HepG2 (cell line): ENCODE results near the gene TEX53. TPM values are rescaled to one million over a fixed set of nuclear protein-coding genes. Genes with fewer than 3 reads are reported as not detected.
A peak's percentile ranks its signal among the peaks of the same experiment; 100 is the strongest.

Experiments
- CEBPG ChIP-seq: IDR thresholded peaks from 2 replicates; pipeline ENCODE4 v1.6.1; 2016
- ESRRA ChIP-seq: sonication (generic); formaldehyde crosslinking; IDR thresholded peaks from 2 replicates; pipeline ENCODE4 v1.5.1; 2020; ENCODE audit warnings: mild to moderate bottlenecking, low read depth, missing genetic modification reagents
- GATAD1 ChIP-seq: IDR thresholded peaks from 2 replicates; pipeline ENCODE4 v1.6.1; 2016; ENCODE audit warnings: missing genetic modification reagents, missing compliant biosample characterization
- HDAC1 ChIP-seq: sonication (generic); formaldehyde crosslinking; IDR thresholded peaks from 2 replicates; pipeline ENCODE4 v1.5.1; 2020; ENCODE audit warnings: mild to moderate bottlenecking, missing genetic modification reagents
- HNF4A ChIP-seq: sonication (generic); formaldehyde crosslinking; IDR thresholded peaks from 2 replicates; pipeline ENCODE4 v1.4.0; 2020; ENCODE audit warnings: missing genetic modification reagents
- HOXA9 ChIP-seq: sonication (generic); formaldehyde crosslinking; IDR thresholded peaks from 2 replicates; pipeline ENCODE4 v1.8.1; 2022; ENCODE audit warnings: missing genetic modification reagents, mild to moderate bottlenecking, moderate library complexity, borderline replicate concordance
- KAT7 ChIP-seq: IDR thresholded peaks from 2 replicates; pipeline ENCODE4 v1.6.1; 2018; ENCODE audit warnings: borderline replicate concordance, missing compliant biosample characterization
- MEIS1 ChIP-seq: sonication (generic); formaldehyde crosslinking; IDR thresholded peaks from 2 replicates; pipeline ENCODE4 v1.9.0; 2021; ENCODE audit warnings: mild to moderate bottlenecking, missing genetic modification reagents, moderate library complexity, borderline replicate concordance
- MEIS2 ChIP-seq: sonication (generic); formaldehyde crosslinking; IDR thresholded peaks from 2 replicates; pipeline ENCODE4 v1.9.0; 2021; ENCODE audit warnings: mild to moderate bottlenecking, missing genetic modification reagents
- PHF8 ChIP-seq: sonication (generic); formaldehyde crosslinking; IDR thresholded peaks from 2 replicates; pipeline ENCODE4 v1.5.0; 2020; ENCODE audit warnings: missing genetic modification reagents
- ZNF256 ChIP-seq: sonication (generic); formaldehyde crosslinking; conservative IDR thresholded peaks from 2 replicates; pipeline ENCODE4 v1.4.0; 2020; ENCODE audit warnings: missing genetic modification reagents
- ZNF3 ChIP-seq: IDR thresholded peaks from 2 replicates; pipeline ENCODE4 v1.7.0; 2017; ENCODE audit warnings: inconsistent platforms
- ZNF776 ChIP-seq: sonication (generic); formaldehyde crosslinking; IDR thresholded peaks from 2 replicates; pipeline ENCODE4 v1.4.0; 2020; ENCODE audit warnings: mild to moderate bottlenecking, missing genetic modification reagents
- polyA plus RNA-seq, 8 experiments: library from polyadenylated mRNA; depleted of rRNA in 3 of 8; stranded (reverse) in 7 of 8; unstranded in 1 of 8; fragments of >200 nt; fragmentation: Illumina TruSeq in 4 of 8; extraction: Trizol in 4 of 8; gene quantifications; 2 replicates each; pipeline versions ENCODE4 v1.2.1 to v1.2.3, GENCODE V29; 2011 to 2016; ENCODE audit warnings: low read depth in 4 of 8, missing spikeins in 1 of 8, mixed read lengths in 1 of 8; ENCODE audit not compliant: insufficient read depth in 1 of 8
- total RNA-seq, 5 experiments: library from RNA; depleted of rRNA; stranded (reverse); fragments of >200 nt; fragmentation: Illumina TruSeq; extraction: Trizol; gene quantifications; 2 replicates each; pipeline ENCODE4 v1.2.3, GENCODE V29; 2016; ENCODE audit warnings: low read depth in 1 of 5
- TF ChIP-seq, protein P1 (sequence below): IDR thresholded peaks from 2 replicates; pipeline ENCODE4 v1.4.0; 2020; ENCODE audit warnings: mild to moderate bottlenecking, missing genetic modification reagents
- TF ChIP-seq, protein P2 (sequence below): sonication (generic); formaldehyde crosslinking; IDR thresholded peaks from 2 replicates; pipeline ENCODE4 v1.8.1; 2022; ENCODE audit warnings: low read depth, mild to moderate bottlenecking, missing genetic modification reagents
- TF ChIP-seq, protein P3 (sequence below): sonication (generic); IDR thresholded peaks from 2 replicates; pipeline ENCODE4 v1.6.1; 2016; ENCODE audit warnings: low read depth, borderline replicate concordance
- TF ChIP-seq, protein P4 (sequence below): sonication (generic); formaldehyde crosslinking; IDR thresholded peaks from 2 replicates; pipeline ENCODE4 v1.4.0; 2020; ENCODE audit warnings: missing genetic modification reagents
- TF ChIP-seq, protein P5 (sequence below): sonication (generic); formaldehyde crosslinking; IDR thresholded peaks from 2 replicates; pipeline ENCODE4 v1.5.1; 2020; ENCODE audit warnings: mild to moderate bottlenecking, missing genetic modification reagents, borderline replicate concordance

The TEX53 gene
- total and polyA plus RNA-seq, 2 of the 13 experiments (the other 11 are each of a cell fraction or from before 2014, with no cell fraction given), result not detected

GRCh38 chr9:114611516-114612271 lies 45.9 kb downstream of the TEX53 start (continued):
- 0 out of 2 replicates have a peak, but pooled peaks have one; percentile 18 for TF ChIP-seq ZNF256 (CRISPR knock-in tag)
- TF ChIP-seq, protein P1, sequence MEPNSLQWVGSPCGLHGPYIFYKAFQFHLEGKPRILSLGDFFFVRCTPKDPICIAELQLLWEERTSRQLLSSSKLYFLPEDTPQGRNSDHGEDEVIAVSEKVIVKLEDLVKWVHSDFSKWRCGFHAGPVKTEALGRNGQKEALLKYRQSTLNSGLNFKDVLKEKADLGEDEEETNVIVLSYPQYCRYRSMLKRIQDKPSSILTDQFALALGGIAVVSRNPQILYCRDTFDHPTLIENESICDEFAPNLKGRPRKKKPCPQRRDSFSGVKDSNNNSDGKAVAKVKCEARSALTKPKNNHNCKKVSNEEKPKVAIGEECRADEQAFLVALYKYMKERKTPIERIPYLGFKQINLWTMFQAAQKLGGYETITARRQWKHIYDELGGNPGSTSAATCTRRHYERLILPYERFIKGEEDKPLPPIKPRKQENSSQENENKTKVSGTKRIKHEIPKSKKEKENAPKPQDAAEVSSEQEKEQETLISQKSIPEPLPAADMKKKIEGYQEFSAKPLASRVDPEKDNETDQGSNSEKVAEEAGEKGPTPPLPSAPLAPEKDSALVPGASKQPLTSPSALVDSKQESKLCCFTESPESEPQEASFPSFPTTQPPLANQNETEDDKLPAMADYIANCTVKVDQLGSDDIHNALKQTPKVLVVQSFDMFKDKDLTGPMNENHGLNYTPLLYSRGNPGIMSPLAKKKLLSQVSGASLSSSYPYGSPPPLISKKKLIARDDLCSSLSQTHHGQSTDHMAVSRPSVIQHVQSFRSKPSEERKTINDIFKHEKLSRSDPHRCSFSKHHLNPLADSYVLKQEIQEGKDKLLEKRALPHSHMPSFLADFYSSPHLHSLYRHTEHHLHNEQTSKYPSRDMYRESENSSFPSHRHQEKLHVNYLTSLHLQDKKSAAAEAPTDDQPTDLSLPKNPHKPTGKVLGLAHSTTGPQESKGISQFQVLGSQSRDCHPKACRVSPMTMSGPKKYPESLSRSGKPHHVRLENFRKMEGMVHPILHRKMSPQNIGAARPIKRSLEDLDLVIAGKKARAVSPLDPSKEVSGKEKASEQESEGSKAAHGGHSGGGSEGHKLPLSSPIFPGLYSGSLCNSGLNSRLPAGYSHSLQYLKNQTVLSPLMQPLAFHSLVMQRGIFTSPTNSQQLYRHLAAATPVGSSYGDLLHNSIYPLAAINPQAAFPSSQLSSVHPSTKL (CRISPR knock-in tag), result 0 out of 2 replicates have a peak, but pooled peaks have one; percentile 16
- TF ChIP-seq HOXA9, result no peak; the same call in 1 of the 2 replicates
- TF ChIP-seq, protein P2, sequence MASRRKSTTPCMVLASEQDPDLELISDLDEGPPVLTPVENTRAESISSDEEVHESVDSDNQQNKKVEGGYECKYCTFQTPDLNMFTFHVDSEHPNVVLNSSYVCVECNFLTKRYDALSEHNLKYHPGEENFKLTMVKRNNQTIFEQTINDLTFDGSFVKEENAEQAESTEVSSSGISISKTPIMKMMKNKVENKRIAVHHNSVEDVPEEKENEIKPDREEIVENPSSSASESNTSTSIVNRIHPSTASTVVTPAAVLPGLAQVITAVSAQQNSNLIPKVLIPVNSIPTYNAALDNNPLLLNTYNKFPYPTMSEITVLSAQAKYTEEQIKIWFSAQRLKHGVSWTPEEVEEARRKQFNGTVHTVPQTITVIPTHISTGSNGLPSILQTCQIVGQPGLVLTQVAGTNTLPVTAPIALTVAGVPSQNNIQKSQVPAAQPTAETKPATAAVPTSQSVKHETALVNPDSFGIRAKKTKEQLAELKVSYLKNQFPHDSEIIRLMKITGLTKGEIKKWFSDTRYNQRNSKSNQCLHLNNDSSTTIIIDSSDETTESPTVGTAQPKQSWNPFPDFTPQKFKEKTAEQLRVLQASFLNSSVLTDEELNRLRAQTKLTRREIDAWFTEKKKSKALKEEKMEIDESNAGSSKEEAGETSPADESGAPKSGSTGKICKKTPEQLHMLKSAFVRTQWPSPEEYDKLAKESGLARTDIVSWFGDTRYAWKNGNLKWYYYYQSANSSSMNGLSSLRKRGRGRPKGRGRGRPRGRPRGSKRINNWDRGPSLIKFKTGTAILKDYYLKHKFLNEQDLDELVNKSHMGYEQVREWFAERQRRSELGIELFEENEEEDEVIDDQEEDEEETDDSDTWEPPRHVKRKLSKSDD (CRISPR knock-in tag), result no peak
- 0 out of 2 replicates have a peak, but pooled peaks have one; percentile 14 for TF ChIP-seq ZNF776 (CRISPR knock-in tag)
- 0 out of 2 replicates have a peak, but pooled peaks have one; percentile 14 for TF ChIP-seq GATAD1 (CRISPR knock-in tag)
- TF ChIP-seq HDAC1 (CRISPR knock-in tag), result 0 out of 2 replicates have a peak, but pooled peaks have one; percentile 8
- TF ChIP-seq MEIS2 (CRISPR knock-in tag), result no peak
- peak; percentile 8; the same call in 1 of the 2 replicates for TF ChIP-seq PHF8 (CRISPR knock-in tag)
- TF ChIP-seq HNF4A (CRISPR knock-in tag), result 0 out of 2 replicates have a peak, but pooled peaks have one; percentile 7
- 0 out of 2 replicates have a peak, but pooled peaks have one; percentile 9 for TF ChIP-seq MEIS1 (CRISPR knock-in tag)
- TF ChIP-seq ESRRA (CRISPR knock-in tag), result peak; percentile 38; the same call in 1 of the 2 replicates
- TF ChIP-seq, protein P3, sequence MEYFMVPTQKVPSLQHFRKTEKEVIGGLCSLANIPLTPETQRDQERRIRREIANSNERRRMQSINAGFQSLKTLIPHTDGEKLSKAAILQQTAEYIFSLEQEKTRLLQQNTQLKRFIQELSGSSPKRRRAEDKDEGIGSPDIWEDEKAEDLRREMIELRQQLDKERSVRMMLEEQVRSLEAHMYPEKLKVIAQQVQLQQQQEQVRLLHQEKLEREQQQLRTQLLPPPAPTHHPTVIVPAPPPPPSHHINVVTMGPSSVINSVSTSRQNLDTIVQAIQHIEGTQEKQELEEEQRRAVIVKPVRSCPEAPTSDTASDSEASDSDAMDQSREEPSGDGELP, result peak; percentile 44; the same call in 1 of the 2 replicates
- TF ChIP-seq, protein P4, sequence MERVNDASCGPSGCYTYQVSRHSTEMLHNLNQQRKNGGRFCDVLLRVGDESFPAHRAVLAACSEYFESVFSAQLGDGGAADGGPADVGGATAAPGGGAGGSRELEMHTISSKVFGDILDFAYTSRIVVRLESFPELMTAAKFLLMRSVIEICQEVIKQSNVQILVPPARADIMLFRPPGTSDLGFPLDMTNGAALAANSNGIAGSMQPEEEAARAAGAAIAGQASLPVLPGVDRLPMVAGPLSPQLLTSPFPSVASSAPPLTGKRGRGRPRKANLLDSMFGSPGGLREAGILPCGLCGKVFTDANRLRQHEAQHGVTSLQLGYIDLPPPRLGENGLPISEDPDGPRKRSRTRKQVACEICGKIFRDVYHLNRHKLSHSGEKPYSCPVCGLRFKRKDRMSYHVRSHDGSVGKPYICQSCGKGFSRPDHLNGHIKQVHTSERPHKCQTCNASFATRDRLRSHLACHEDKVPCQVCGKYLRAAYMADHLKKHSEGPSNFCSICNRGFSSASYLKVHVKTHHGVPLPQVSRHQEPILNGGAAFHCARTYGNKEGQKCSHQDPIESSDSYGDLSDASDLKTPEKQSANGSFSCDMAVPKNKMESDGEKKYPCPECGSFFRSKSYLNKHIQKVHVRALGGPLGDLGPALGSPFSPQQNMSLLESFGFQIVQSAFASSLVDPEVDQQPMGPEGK (CRISPR knock-in tag), result peak; percentile 7; the same call in 1 of the 2 replicates
- no peak for TF ChIP-seq ZNF3 (CRISPR knock-in tag)
- peak; percentile 82 for TF ChIP-seq CEBPG (CRISPR knock-in tag)
- no peak for TF ChIP-seq KAT7 (CRISPR knock-in tag)
- TF ChIP-seq, protein P5, sequence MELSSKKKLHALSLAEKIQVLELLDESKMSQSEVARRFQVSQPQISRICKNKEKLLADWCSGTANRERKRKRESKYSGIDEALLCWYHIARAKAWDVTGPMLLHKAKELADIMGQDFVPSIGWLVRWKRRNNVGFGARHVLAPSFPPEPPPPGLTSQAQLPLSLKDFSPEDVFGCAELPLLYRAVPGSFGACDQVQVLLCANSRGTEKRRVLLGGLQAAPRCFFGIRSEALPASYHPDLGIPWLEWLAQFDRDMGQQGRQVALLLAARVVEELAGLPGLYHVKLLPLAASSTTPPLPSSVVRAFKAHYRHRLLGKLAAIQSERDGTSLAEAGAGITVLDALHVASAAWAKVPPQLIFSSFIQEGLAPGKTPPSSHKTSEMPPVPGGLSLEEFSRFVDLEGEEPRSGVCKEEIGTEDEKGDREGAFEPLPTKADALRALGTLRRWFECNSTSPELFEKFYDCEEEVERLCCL (CRISPR knock-in tag), result no peak
